K562 (cell line): ENCODE measurements around the gene CPOX. TPM values are rescaled to one million over a fixed set of nuclear protein-coding genes. Genes with fewer than 3 reads are reported as not detected.
A peak's percentile ranks its signal among the peaks of the same experiment; 100 is the strongest.

ENCODE experiments used
- ATAC-seq: fragments of 200-7000 bp; cut with Tn5 transposase; 3 replicates; pipeline ENCODE4 v1.9.1; 2020; ENCODE audit warnings: moderate library complexity
- BruUV-seq: library from RNA; stranded (reverse); fragments of 400-500 nt; replicated peaks from 2 replicates; lab custom pipeline; 2021; lab: Mats Ljungman, UMichigan
- CTCF ChIA-PET: fragments of 300-600 bp; formaldehyde crosslinking; extraction: SDS; loops from one replicate; lab custom pipeline; 2021; ENCODE audit warnings: low intra/inter-chr PET ratio; lab: Yijun Ruan, JAX
- POLR2A ChIA-PET: fragments of 300-600, 350-650 bp; sonication (Branson Sonifier 250); formaldehyde crosslinking; extraction: SDS; loops from one replicate; lab custom pipeline; 2021; ENCODE audit warnings: antibody characterized with exemption, inconsistent platforms; lab: Yijun Ruan, JAX
- DNase-seq, 4 experiments: peaks; one replicate each; pipeline versions ENCODE4 v3.0.0 to v3.0.0-alpha.2; 2011 to 2018; ENCODE audit warnings: low spot score in 3 of 4, mixed read lengths in 3 of 4; ENCODE audit errors: extremely low read depth in 1 of 4
- FAIRE-seq: peaks from 2 replicates; lab custom pipeline; 2011; peaks lifted over from hg19 to GRCh38; lab: Jason Lieb, UNC
- H2AFZ ChIP-seq: 2 replicates; pipeline ENCODE4 v1.6.0; 2011; ENCODE audit warnings: low read depth, low read length, control low read depth, inconsistent platforms
- H3K27ac ChIP-seq: fragments of 200-600 bp; 3 replicates; pipeline ENCODE4 v1.8.0; 2011; ENCODE audit warnings: low read depth, mild to moderate bottlenecking, control low read depth, inconsistent platforms, low read length, moderate library complexity, mixed read lengths; ENCODE audit errors: extremely low read depth
- H3K27me3 ChIP-seq, 2 experiments: fragments of 300-600 bp in 1 of 2; 2 replicates in 1 of 2; 3 replicates in 1 of 2; pipeline versions ENCODE4 v1.6.0 to v1.8.0; 2011; ENCODE audit warnings: inconsistent platforms in 2 of 2, low read length in 2 of 2, mild to moderate bottlenecking in 1 of 2, mixed read lengths in 1 of 2, moderate library complexity in 1 of 2; ENCODE audit not compliant: control insufficient read depth in 2 of 2, insufficient read depth in 2 of 2
- H3K36me3 ChIP-seq: fragments of 300-600 bp; 3 replicates; pipeline ENCODE4 v1.8.0; 2011; ENCODE audit warnings: mild to moderate bottlenecking, low read length, inconsistent platforms; ENCODE audit not compliant: control insufficient read depth, insufficient read depth
- H3K4me1 ChIP-seq, 2 experiments: fragments of 200-600 bp in 1 of 2; replicated peaks in 1 of 2; 2 replicates in 1 of 2; 3 replicates in 1 of 2; pipeline versions ENCODE4 v1.5.1 to v1.8.0; 2011; ENCODE audit warnings: inconsistent platforms in 2 of 2, low read length in 2 of 2, mild to moderate bottlenecking in 1 of 2, mixed read lengths in 1 of 2, moderate library complexity in 1 of 2; ENCODE audit not compliant: control insufficient read depth in 2 of 2, insufficient read depth in 2 of 2
- H3K4me2 ChIP-seq: 2 replicates; pipeline ENCODE4 v1.6.1; 2011; ENCODE audit warnings: low read length, control low read depth, inconsistent platforms, mixed read lengths; ENCODE audit not compliant: insufficient read depth
- H3K4me3 ChIP-seq: fragments of 200-600 bp; sonication (generic), shearing (Covaris generic); 2 replicates; pipeline ENCODE4 v1.5.1; 2016; ENCODE audit warnings: control low read depth, inconsistent platforms
- H3K79me2 ChIP-seq: fragments of 200-600 bp; 3 replicates; pipeline ENCODE4 v1.8.0; 2011; ENCODE audit warnings: low read length, inconsistent platforms; ENCODE audit not compliant: control insufficient read depth, insufficient read depth
- H3K9ac ChIP-seq, 2 experiments: 2 replicates each; pipeline versions ENCODE4 v1.6.0 to v1.6.1; 2011; ENCODE audit warnings: low read depth in 2 of 2, low read length in 2 of 2, control low read depth in 1 of 2, inconsistent platforms in 1 of 2, mild to moderate bottlenecking in 1 of 2, mixed read lengths in 1 of 2; ENCODE audit not compliant: insufficient read depth in 1 of 2
- H3K9me1 ChIP-seq: one replicate; pipeline ENCODE4 v1.6.0; 2011; ENCODE audit warnings: inconsistent platforms, mild to moderate bottlenecking, low read length, moderate library complexity; ENCODE audit not compliant: control insufficient read depth, insufficient read depth
- H3K9me3 ChIP-seq: replicated peaks from 2 replicates; pipeline ENCODE4 v1.5.1; 2011; ENCODE audit warnings: low read depth, low read length, inconsistent platforms; ENCODE audit not compliant: control insufficient read depth, insufficient read depth
- H4K20me1 ChIP-seq: replicated peaks from 2 replicates; pipeline ENCODE4 v1.6.1; 2011; ENCODE audit warnings: low read length, inconsistent platforms, mixed read lengths; ENCODE audit not compliant: control insufficient read depth, insufficient read depth
- CBX3 ChIP-seq, 2 experiments: IDR thresholded peaks; 1 replicate in 1 of 2; 2 replicates in 1 of 2; pipeline ENCODE4 v1.6.1; 2012; ENCODE audit warnings: inconsistent platforms in 2 of 2, low read length in 2 of 2, borderline replicate concordance in 1 of 2, control low read depth in 1 of 2
- E2F5 ChIP-seq: sonication (generic); formaldehyde crosslinking; IDR thresholded peaks from 2 replicates; pipeline ENCODE4 v1.8.0; 2022; ENCODE audit warnings: mild to moderate bottlenecking, missing genetic modification reagents
- KLF16 ChIP-seq: IDR thresholded peaks from 2 replicates; pipeline ENCODE4 v1.6.1; 2016; ENCODE audit warnings: antibody characterized with exemption
- NR2C1 ChIP-seq, 2 experiments: fragments of 450-650 bp; IDR thresholded peaks; 2 replicates each; pipeline ENCODE4 v1.6.1; 2017; ENCODE audit warnings: mild to moderate bottlenecking in 2 of 2, antibody characterized with exemption in 1 of 2, inconsistent platforms in 1 of 2, missing compliant biosample characterization in 1 of 2, missing genetic modification characterization in 1 of 2
- PHB2 ChIP-seq: fragments of 450-650 bp; IDR thresholded peaks from 2 replicates; pipeline ENCODE4 v1.6.1; 2017; ENCODE audit warnings: low read depth
- RBM25 ChIP-seq: fragments of 200-400 bp; formaldehyde crosslinking; IDR thresholded peaks from 2 replicates; pipeline ENCODE4 v1.6.1; 2018; ENCODE audit warnings: low read length, low read depth, moderate library complexity; ENCODE audit not compliant: severe bottlenecking
- ZNF318 ChIP-seq, 2 experiments: fragments of 450-650 bp; IDR thresholded peaks; 2 replicates each; pipeline ENCODE4 v1.6.1; 2016; ENCODE audit warnings: mild to moderate bottlenecking in 2 of 2, borderline replicate concordance in 1 of 2, low read depth in 1 of 2, moderate library complexity in 1 of 2
- WGBS: fragments of 100-300 bp; shearing (Covaris generic); methylation state at CpG from one replicate; pipeline ENCODE4 v1.1.6; 2016; ENCODE audit warnings: low coverage, mixed read lengths; ENCODE audit not compliant: insufficient coverage; ENCODE audit errors: missing lambda C conversion rate; 5-methylcytosine and 5-hydroxymethylcytosine counted together
- in situ Hi-C: fragments of 300-500 bp; cut with MboI; formaldehyde crosslinking; loops from 4 replicates; pipeline ENCODE4 v1.15.0; 2018; ENCODE audit warnings: inconsistent platforms, mixed read lengths
- intact Hi-C: fragments of 100-400 bp; cut with micrococcal nuclease; formaldehyde crosslinking; loops from 2 replicates; pipeline ENCODE4 v1.14.2; 2022
- polyA plus RNA-seq, 8 experiments: library from polyadenylated mRNA; depleted of rRNA in 4 of 8; stranded (reverse) in 5 of 8; unstranded in 3 of 8; fragments of >200 nt; fragmentation: Nextera tagmentation in 2 of 8; fragmentation: Illumina TruSeq in 1 of 8; extraction: Ambion mirVana in 2 of 8; extraction: Trizol in 1 of 8; gene quantifications; 2 replicates each; pipeline versions ENCODE4 v1.2.1 to v1.2.3, GENCODE V29; 2011 to 2014; ENCODE audit warnings: inconsistent platforms in 1 of 8, missing spikeins in 1 of 8
- total RNA-seq, 7 experiments: library from RNA; depleted of rRNA in 6 of 7; stranded (reverse); fragments of >200 nt in 6 of 7; fragmentation: Illumina TruSeq in 2 of 7; extraction: Trizol in 2 of 7; gene quantifications; 2 replicates each; pipeline versions ENCODE4 v1.2.1 to v1.2.3, GENCODE V29; 2011 to 2021; ENCODE audit warnings: low replicate concordance in 1 of 7

The CPOX gene
- total and polyA plus RNA-seq, 9 of the 15 experiments (the other 6 are each of a cell fraction or from before 2014, with no cell fraction given) = 14.6 to 82.1 (median 24.8) TPM

GRCh38 chr3:98580401-98581386 is 12.7 kb downstream of the CPOX start:
- Histone ChIP-seq H2AFZ (no peak overlapping the region), H3K4me1 (peaks cover 3 to 10% of the 10 kb centered on the region in 2 experiments; a peak in 4 of 5 replicates)
- in situ Hi-C loops = no loop called here
- TF ChIP-seq PHB2 = no peak
- no peak for TF ChIP-seq RBM25
- no peak for TF ChIP-seq ZNF318 (IDR thresholded peaks at IDR 0.05; ENCODE audit: borderline replicate concordance in 1 of 2, low read depth in 1 of 2)
- TF ChIP-seq E2F5 (CRISPR knock-in tag) = no peak
- no peak for TF ChIP-seq NR2C1 (IDR thresholded peaks at IDR 0.05)
- no peak for TF ChIP-seq NR2C1 (tag; IDR thresholded peaks at IDR 0.05)
- TF ChIP-seq CBX3 (IDR thresholded peaks at IDR 0.05; ENCODE audit: borderline replicate concordance in 1 of 2, low read length in 2 of 2) = no peak
- no peak for TF ChIP-seq KLF16

More at GRCh38 chr3:98580401-98581386, 12.7 kb downstream of the CPOX start:
- ATAC-seq (no peak), FAIRE-seq (peak; percentile 57), DNase-seq (no peak)
- ChIA-PET CTCF (no interaction called here), POLR2A (interaction anchor here (1.0 kb wide), 1 partner anchor 10 kb away, joined by 3 read pairs; no protein-coding TSS in a partner anchor)
- no peak overlapping the region for H3K4me2 ChIP-seq
- H3K27me3 ChIP-seq = no peaks in the 10 kb centered on the region
- H3K36me3 ChIP-seq = peaks cover 68% of the 10 kb centered on the region
- H3K4me3 ChIP-seq = no peak overlapping the region
- WGBS = 76% methylated on average over 5 of the region's 8 CpGs
- intact Hi-C loops = no loop called here
- BruUV-seq = no TSS peak
- no peak overlapping the region for H3K9ac ChIP-seq
- H3K27ac ChIP-seq = no peak overlapping the region
- H3K79me2 ChIP-seq = peaks cover 48% of the 10 kb centered on the region
- 0 out of 2 replicates have a peak, but pooled peaks cover 3% of the 10 kb centered on the region for H4K20me1 ChIP-seq
- no peaks in the 10 kb centered on the region for H3K9me1 ChIP-seq
- H3K9me3 ChIP-seq = no peaks in the 10 kb centered on the region
